ENCODE data around the gene CLINT1.

Gene CLINT1

GRCh38 chr5:157812086-157812485 is 46.9 kb downstream of the CLINT1 start:
- H3K4me3 ChIP-seq (ENCODE audit: low read length), result no peak overlapping the region
- no peak for DNase-seq (ENCODE audit: low read depth)
- no peak for TF ChIP-seq CTCF (IDR thresholded peaks at IDR 0.05; ENCODE audit: insufficient read depth, low read depth, low read length, missing control alignments)

GRCh38 chr5:157808043-157808442 is 50.9 kb downstream of the CLINT1 start:
- no peak for TF ChIP-seq CTCF (IDR thresholded peaks at IDR 0.05; ENCODE audit: insufficient read depth, low read depth, low read length, missing control alignments)
- DNase-seq (ENCODE audit: low read depth), result no peak
- H3K4me3 ChIP-seq (ENCODE audit: low read length), result no peak overlapping the region

GRCh38 chr5:157802736-157803135 is 56.2 kb downstream of the CLINT1 start:
- no peak overlapping the region for H3K4me3 ChIP-seq (ENCODE audit: low read length)
- TF ChIP-seq CTCF (IDR thresholded peaks at IDR 0.05; ENCODE audit: insufficient read depth, low read depth, low read length, missing control alignments), result no peak
- no peak for DNase-seq (ENCODE audit: low read depth)

GRCh38 chr5:157800137-157800536 is 58.8 kb downstream of the CLINT1 start:
- no peak overlapping the region for H3K4me3 ChIP-seq (ENCODE audit: low read length)
- no peak for DNase-seq (ENCODE audit: low read depth)
- TF ChIP-seq CTCF (IDR thresholded peaks at IDR 0.05; ENCODE audit: insufficient read depth, low read depth, low read length, missing control alignments), result no peak

GRCh38 chr5:157799578-157799977 is 59.4 kb downstream of the CLINT1 start:
- H3K4me3 ChIP-seq (ENCODE audit: low read length), result no peak overlapping the region
- no peak for DNase-seq (ENCODE audit: low read depth)
- TF ChIP-seq CTCF (IDR thresholded peaks at IDR 0.05; ENCODE audit: insufficient read depth, low read depth, low read length, missing control alignments), result no peak

GRCh38 chr5:157793301-157793700 is 65.6 kb downstream of the CLINT1 start:
- no peak for DNase-seq (ENCODE audit: low read depth)
- no peak for TF ChIP-seq CTCF (IDR thresholded peaks at IDR 0.05; ENCODE audit: insufficient read depth, low read depth, low read length, missing control alignments)
- H3K4me3 ChIP-seq (ENCODE audit: low read length), result no peak overlapping the region

GRCh38 chr5:157785801-157786200 is 73.1 kb downstream of the CLINT1 start:
- no peak overlapping the region for H3K4me3 ChIP-seq (ENCODE audit: low read length)
- no peak for DNase-seq (ENCODE audit: low read depth)

More at GRCh38 chr5:157785801-157786200, 73.1 kb downstream of the CLINT1 start:
- no peak for TF ChIP-seq CTCF (IDR thresholded peaks at IDR 0.05; ENCODE audit: insufficient read depth, low read depth, low read length, missing control alignments)
